Measurements from ENCODE around the gene COL6A2.

Gene COL6A2

GRCh38 chr21:46051821-46052675 is 45.9 kb upstream of the COL6A2 start:
- H3K4me3 ChIP-seq (ENCODE audit: low read depth, low read length): no peak overlapping the region
- no peak for TF ChIP-seq CTCF (IDR thresholded peaks at IDR 0.05; ENCODE audit: low read depth, low read length, missing control alignments)
- no peak for DNase-seq (ENCODE audit: low read depth)

- no peak for TF ChIP-seq CTCF (IDR thresholded peaks at IDR 0.05; ENCODE audit: low read depth, low read length, missing control alignments)
- no peak overlapping the region for H3K4me3 ChIP-seq (ENCODE audit: low read depth, low read length)
- no peak for DNase-seq (ENCODE audit: low read depth)
These were observed 44.9 kb upstream of the COL6A2 start for GRCh38 chr21:46052703-46053651.

- no peak for DNase-seq (ENCODE audit: low read depth)
- no peak overlapping the region for H3K4me3 ChIP-seq (ENCODE audit: low read depth, low read length)
- TF ChIP-seq CTCF (IDR thresholded peaks at IDR 0.05; ENCODE audit: low read depth, low read length, missing control alignments): no peak
These were observed 43.9 kb upstream of the COL6A2 start for GRCh38 chr21:46054031-46054430.

- no peak overlapping the region for H3K4me3 ChIP-seq (ENCODE audit: low read depth, low read length)
- DNase-seq (ENCODE audit: low read depth): no peak
- no peak for TF ChIP-seq CTCF (IDR thresholded peaks at IDR 0.05; ENCODE audit: low read depth, low read length, missing control alignments)
These were observed 43.4 kb upstream of the COL6A2 start for GRCh38 chr21:46054451-46054881.

- no peak overlapping the region for H3K4me3 ChIP-seq (ENCODE audit: low read depth, low read length)
- DNase-seq (ENCODE audit: low read depth): no peak
- no peak for TF ChIP-seq CTCF (IDR thresholded peaks at IDR 0.05; ENCODE audit: low read depth, low read length, missing control alignments)
These were observed 42.0 kb upstream of the COL6A2 start for GRCh38 chr21:46055863-46056281.

- TF ChIP-seq CTCF (IDR thresholded peaks at IDR 0.05; ENCODE audit: low read depth, low read length, missing control alignments): no peak
- DNase-seq (ENCODE audit: low read depth): no peak
- H3K4me3 ChIP-seq (ENCODE audit: low read depth, low read length): no peak overlapping the region
These were observed 41.4 kb upstream of the COL6A2 start for GRCh38 chr21:46056450-46056903.

Measured in GM12864 (cell line).